Activated T-helper 17 cell treated with anti-CD3 and anti-CD28 coated beads, Interleukin-2, amount 50 U/mL, for 72 hours (primary cell): ENCODE results near the gene SPANXA2. TPM values are rescaled to one million over a fixed set of nuclear protein-coding genes. Genes with fewer than 3 reads are reported as not detected.
"Not testable (repeated sequence)": the region's sequence is repeated elsewhere in the genome, so short reads cannot be mapped to it uniquely, and the experiment has no call there.

Experiments used
- ATAC-seq: fragments of 150-1000 bp; cut with Tn5 transposase; replicated peaks from 2 replicates; pipeline ENCODE4 v1.10.0; 2021; ENCODE audit warnings: mild to moderate bottlenecking, moderate library complexity
- H3K27ac Mint-ChIP-seq: one replicate; pipeline ENCODE4 v1.8.0; 2022; ENCODE audit warnings: mixed read lengths
- H3K27me3 Mint-ChIP-seq: one replicate; pipeline ENCODE4 v1.8.0; 2022; ENCODE audit warnings: mixed read lengths
- H3K36me3 Mint-ChIP-seq: one replicate; pipeline ENCODE4 v1.8.0; 2022; ENCODE audit warnings: low read depth, mild to moderate bottlenecking, mixed read lengths
- H3K4me1 Mint-ChIP-seq: one replicate; pipeline ENCODE4 v1.8.0; 2022; ENCODE audit warnings: mixed read lengths
- H3K4me3 Mint-ChIP-seq: one replicate; pipeline ENCODE4 v1.8.0; 2022; ENCODE audit warnings: mild to moderate bottlenecking, mixed read lengths
- H3K9me3 Mint-ChIP-seq: one replicate; pipeline ENCODE4 v1.8.0; 2022; ENCODE audit warnings: mixed read lengths
- total RNA-seq, 2 donors: library from RNA; stranded (reverse); gene quantifications; one replicate each; pipeline ENCODE4 v1.2.3, GENCODE V29; 2022

SPANXA2 gene
- total RNA-seq = not detected

DNA sequence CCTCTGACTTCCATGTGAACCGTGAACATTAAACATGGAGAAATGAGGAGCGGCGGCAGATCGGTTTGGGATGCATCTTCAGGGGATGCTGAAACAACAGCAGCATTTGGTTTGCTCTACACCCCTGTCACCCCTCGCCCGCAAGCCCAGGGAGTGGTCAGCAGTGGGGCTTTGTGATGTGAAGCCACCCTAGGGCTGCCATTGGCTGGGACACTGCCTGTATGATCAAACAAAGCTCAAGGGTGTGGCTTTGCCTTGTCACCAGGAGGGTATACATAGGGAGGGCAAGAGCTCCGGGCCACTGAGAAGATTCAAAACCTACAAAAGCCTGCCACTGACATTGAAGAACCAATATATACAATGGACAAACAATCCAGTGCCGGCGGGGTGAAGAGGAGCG, at the start of gene SPANXA2:
Gene SPANXA2 (plus strand): TSS at position 301 of the 400 bp plus-strand sequence. CDS start 60 bp downstream, at position 361.
- H3K27me3 Mint-ChIP-seq, H3K27ac Mint-ChIP-seq, ATAC-seq, H3K9me3 Mint-ChIP-seq, H3K4me3 Mint-ChIP-seq, H3K36me3 Mint-ChIP-seq, H3K4me1 Mint-ChIP-seq: not testable (repeated sequence)

DNA sequence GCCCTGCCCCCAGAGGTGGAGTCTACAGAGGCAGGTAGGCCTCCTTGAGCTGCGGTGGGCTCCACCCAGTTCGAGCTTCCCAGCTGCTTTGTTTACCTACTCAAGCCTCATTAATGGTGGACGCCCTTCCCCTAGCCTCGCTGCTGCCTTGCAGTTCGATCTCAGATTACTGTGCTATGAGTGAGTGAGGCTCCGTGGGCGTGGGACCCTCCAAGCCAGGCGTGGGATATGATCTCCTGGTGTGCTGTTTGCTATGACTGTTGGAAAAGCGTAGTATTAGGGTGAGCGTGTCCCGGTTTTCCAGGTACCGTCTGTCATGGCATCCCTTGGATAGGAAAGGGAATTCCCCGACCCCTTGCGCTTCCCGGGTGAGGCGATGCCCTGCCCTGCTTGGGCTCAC, 47.0 kb upstream of the SPANXA2 start:
- H3K9me3 Mint-ChIP-seq, H3K36me3 Mint-ChIP-seq, H3K27ac Mint-ChIP-seq, ATAC-seq, H3K4me1 Mint-ChIP-seq, H3K4me3 Mint-ChIP-seq, H3K27me3 Mint-ChIP-seq: not testable (repeated sequence)

DNA sequence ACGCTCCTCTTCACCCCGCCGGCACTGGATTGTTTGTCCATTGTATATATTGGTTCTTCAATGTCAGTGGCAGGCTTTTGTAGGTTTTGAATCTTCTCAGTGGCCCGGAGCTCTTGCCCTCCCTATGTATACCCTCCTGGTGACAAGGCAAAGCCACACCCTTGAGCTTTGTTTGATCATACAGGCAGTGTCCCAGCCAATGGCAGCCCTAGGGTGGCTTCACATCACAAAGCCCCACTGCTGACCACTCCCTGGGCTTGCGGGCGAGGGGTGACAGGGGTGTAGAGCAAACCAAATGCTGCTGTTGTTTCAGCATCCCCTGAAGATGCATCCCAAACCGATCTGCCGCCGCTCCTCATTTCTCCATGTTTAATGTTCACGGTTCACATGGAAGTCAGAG, 4.9 kb upstream of the SPANXA2 start, which contains the start of gene SPANXA1:
Gene SPANXA1 (minus strand): TSS at position 101 of the 400 bp plus-strand sequence. CDS start 60 bp downstream, at position 41.
- not testable (repeated sequence) for H3K4me1 Mint-ChIP-seq, H3K4me3 Mint-ChIP-seq, H3K27ac Mint-ChIP-seq, H3K9me3 Mint-ChIP-seq, H3K27me3 Mint-ChIP-seq, ATAC-seq, H3K36me3 Mint-ChIP-seq

DNA sequence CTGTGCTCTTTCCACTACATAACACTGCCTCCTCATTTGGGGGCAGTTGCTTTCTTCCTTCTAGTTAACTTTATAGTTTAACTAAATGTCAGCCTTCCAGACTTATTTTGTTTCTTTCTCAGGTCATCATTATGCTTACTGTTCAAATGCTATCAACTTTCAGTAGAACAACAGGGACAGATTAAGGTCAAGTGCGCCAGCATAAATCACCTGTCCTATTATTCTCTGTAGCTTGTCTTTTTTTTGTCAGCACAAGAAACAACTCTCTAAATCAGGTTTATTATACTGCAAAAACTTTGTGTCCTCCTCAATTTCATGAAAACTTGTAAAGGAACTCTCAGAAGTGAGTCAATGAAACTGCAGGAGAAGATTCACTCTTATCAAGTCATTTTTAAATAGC, 19.6 kb downstream of the SPANXA2 start:
- Mint-ChIP-seq H3K27me3 (no peaks in the 10 kb centered on the region), H3K36me3 (no peaks in the 10 kb centered on the region), H3K4me3 (no peak overlapping the region), H3K9me3 (peaks cover 7% of the 10 kb centered on the region), H3K27ac (no peak overlapping the region), H3K4me1 (no peaks in the 10 kb centered on the region)
- ATAC-seq = no peak

- H3K4me3 Mint-ChIP-seq = no peak overlapping the region
- no peak overlapping the region for H3K27ac Mint-ChIP-seq
- no peaks in the 10 kb centered on the region for H3K36me3 Mint-ChIP-seq
- no peaks in the 10 kb centered on the region for H3K4me1 Mint-ChIP-seq
- H3K27me3 Mint-ChIP-seq = no peaks in the 10 kb centered on the region
- no peak for ATAC-seq
- H3K9me3 Mint-ChIP-seq = peaks cover 4% of the 10 kb centered on the region
Observed at GRCh38 chrX:141619336-141619735, 29.8 kb downstream of the SPANXA2 start.

- no peak overlapping the region for H3K4me3 Mint-ChIP-seq
- no peaks in the 10 kb centered on the region for H3K36me3 Mint-ChIP-seq
- no peaks in the 10 kb centered on the region for H3K27me3 Mint-ChIP-seq
- ATAC-seq = no peak
- H3K27ac Mint-ChIP-seq = no peak overlapping the region
- H3K9me3 Mint-ChIP-seq = peaks cover 5% of the 10 kb centered on the region
- H3K4me1 Mint-ChIP-seq = no peaks in the 10 kb centered on the region
Observed at GRCh38 chrX:141632124-141632523, 42.6 kb downstream of the SPANXA2 start.

DNA sequence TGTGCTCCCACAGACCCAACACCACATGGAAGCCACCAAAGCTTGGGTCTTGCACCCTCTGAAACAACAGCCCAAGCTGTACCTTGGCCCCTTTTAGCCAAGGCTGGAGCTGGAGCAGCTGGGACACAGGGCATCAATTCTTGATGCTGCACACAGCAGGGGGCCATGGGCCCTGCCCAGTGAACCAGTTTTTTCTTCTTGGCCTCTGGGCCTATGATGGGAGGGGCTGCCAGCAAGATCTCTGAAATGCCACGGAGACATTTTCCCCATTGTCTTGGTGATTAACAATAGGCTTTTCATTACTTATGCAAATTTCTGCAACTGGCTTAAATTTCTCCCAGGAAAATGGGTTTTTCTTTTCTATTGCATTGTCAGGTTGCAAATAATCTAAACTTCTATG, 49.0 kb downstream of the SPANXA2 start:
- Mint-ChIP-seq H3K4me3 (no peak overlapping the region), H3K27me3 (no peaks in the 10 kb centered on the region), H3K27ac (no peak overlapping the region), H3K4me1 (no peaks in the 10 kb centered on the region), H3K36me3 (no peaks in the 10 kb centered on the region), H3K9me3 (peaks cover 4% of the 10 kb centered on the region)
- no peak for ATAC-seq

Other genes with a start within 250 kb of the SPANXA2 start
- gene SPANXA1, start 5.0 kb upstream of the SPANXA2 start, total RNA-seq = not detected
- gene SPANXD, start 109.0 kb downstream of the SPANXA2 start, total RNA-seq = not detected
- gene MAGEC3, start 248.6 kb downstream of the SPANXA2 start, total RNA-seq = not detected